WTC11 (cell line): ENCODE data around the gene YAP1. TPM values are rescaled to one million over a fixed set of nuclear protein-coding genes. Genes with fewer than 3 reads are reported as not detected.

Experiments
- ATAC-seq: fragments of 200-7000 bp; cut with Tn5 transposase; 2 replicates; pipeline ENCODE4 v1.10.0; 2021; ENCODE audit warnings: mild to moderate bottlenecking, moderate library complexity
- CTCF ChIA-PET: fragments of 300-600 bp; sonication (Branson Sonifier 250); formaldehyde crosslinking; loops from one replicate; lab custom pipeline; 2021; ENCODE audit warnings: antibody characterized with exemption; lab: Charles Lee
- POLR2A ChIA-PET: fragments of 350-600 bp; sonication (Branson Sonifier 250); formaldehyde crosslinking; loops from one replicate; lab custom pipeline; 2021; ENCODE audit warnings: antibody characterized with exemption; lab: Charles Lee
- DNase-seq: peaks from one replicate; pipeline ENCODE4 v3.0.0; 2021; ENCODE audit warnings: low spot score
- H3K27ac Mint-ChIP-seq: 2 replicates; pipeline ENCODE4 v1.8.0; 2021; ENCODE audit warnings: mixed read lengths
- H3K27me3 Mint-ChIP-seq: 2 replicates; pipeline ENCODE4 v1.8.0; 2021; ENCODE audit warnings: low read depth, mild to moderate bottlenecking, moderate library complexity, mixed read lengths
- H3K36me3 Mint-ChIP-seq: 2 replicates; pipeline ENCODE4 v1.8.0; 2021; ENCODE audit warnings: mixed read lengths
- H3K4me1 Mint-ChIP-seq: 2 replicates; pipeline ENCODE4 v1.8.0; 2022; ENCODE audit warnings: mixed read lengths
- H3K4me3 Mint-ChIP-seq: 2 replicates; pipeline ENCODE4 v1.8.0; 2021; ENCODE audit warnings: mild to moderate bottlenecking, moderate library complexity, mixed read lengths
- H3K9me3 Mint-ChIP-seq: 2 replicates; pipeline ENCODE4 v1.8.0; 2021; ENCODE audit warnings: mixed read lengths
- AR ChIP-seq: fragments of 250-450 bp; sonication (Bioruptor Pico); IDR thresholded peaks from 2 replicates; pipeline ENCODE4 v1.9.0; 2021; ENCODE audit warnings: mild to moderate bottlenecking
- CREM ChIP-seq: sonication (generic); formaldehyde crosslinking; IDR thresholded peaks from 2 replicates; pipeline ENCODE4 v1.8.1; 2022; ENCODE audit warnings: mild to moderate bottlenecking, missing genetic modification reagents, moderate library complexity
- GRHL2 ChIP-seq: fragments of 250-450 bp; sonication (Bioruptor Pico); IDR thresholded peaks from 2 replicates; pipeline ENCODE4 v1.8.0; 2022; ENCODE audit warnings: mild to moderate bottlenecking, moderate library complexity; ENCODE audit not compliant: insufficient replicate concordance, severe bottlenecking
- IRF2 ChIP-seq: sonication (generic); formaldehyde crosslinking; IDR thresholded peaks from 2 replicates; pipeline ENCODE4 v1.8.0; 2022; ENCODE audit warnings: low read depth, missing genetic modification reagents, borderline replicate concordance
- MYBL2 ChIP-seq: sonication (generic); formaldehyde crosslinking; IDR thresholded peaks from 2 replicates; pipeline ENCODE4 v1.8.1; 2023; ENCODE audit warnings: mild to moderate bottlenecking, moderate library complexity, missing genetic modification reagents
- NR3C1 ChIP-seq: sonication (generic); formaldehyde crosslinking; conservative IDR thresholded peaks from 2 replicates; pipeline ENCODE4 v1.8.1; 2023; ENCODE audit warnings: low read depth, mild to moderate bottlenecking, missing genetic modification reagents
- TEAD1 ChIP-seq: sonication (generic); formaldehyde crosslinking; IDR thresholded peaks from 2 replicates; pipeline ENCODE4 v1.8.0; 2022; ENCODE audit warnings: mild to moderate bottlenecking, missing genetic modification reagents
- ZBTB21 ChIP-seq: sonication (generic); formaldehyde crosslinking; IDR thresholded peaks from 2 replicates; pipeline ENCODE4 v1.8.1; 2023; ENCODE audit warnings: mild to moderate bottlenecking, missing genetic modification reagents, borderline replicate concordance
- ZBTB43 ChIP-seq: sonication (generic); formaldehyde crosslinking; IDR thresholded peaks from 2 replicates; pipeline ENCODE4 v1.8.1; 2023; ENCODE audit warnings: mild to moderate bottlenecking, missing genetic modification reagents
- ZNF138 ChIP-seq: sonication (generic); formaldehyde crosslinking; conservative IDR thresholded peaks from 2 replicates; pipeline ENCODE4 v1.8.1; 2022; ENCODE audit warnings: mild to moderate bottlenecking, moderate library complexity, missing genetic modification reagents
- ZNF416 ChIP-seq: fragments of 250-450 bp; sonication (Bioruptor Pico); IDR thresholded peaks from 2 replicates; pipeline ENCODE4 v1.9.0; 2021; ENCODE audit warnings: mild to moderate bottlenecking, inconsistent platforms
- ZNF423 ChIP-seq: fragments of 250-450 bp; sonication (Bioruptor Pico); IDR thresholded peaks from 2 replicates; pipeline ENCODE4 v2.1.2; 2022; ENCODE audit warnings: mild to moderate bottlenecking, moderate library complexity
- ZNF532 ChIP-seq: fragments of 250-450 bp; sonication (Bioruptor Pico); IDR thresholded peaks from 2 replicates; pipeline ENCODE4 v1.9.0; 2021; ENCODE audit warnings: mild to moderate bottlenecking, borderline replicate concordance
- ZNF671 ChIP-seq: fragments of 250-450 bp; sonication (Bioruptor Pico); IDR thresholded peaks from 2 replicates; pipeline ENCODE4 v1.8.0; 2021; ENCODE audit warnings: mild to moderate bottlenecking
- total RNA-seq: library from RNA; stranded (reverse); gene quantifications from 3 replicates; pipeline ENCODE4 v1.2.3, GENCODE V29; 2021
- TF ChIP-seq, protein P1 (sequence below): sonication (generic); formaldehyde crosslinking; IDR thresholded peaks from 2 replicates; pipeline ENCODE4 v1.8.1; 2022; ENCODE audit warnings: low read depth, missing genetic modification reagents, borderline replicate concordance
- TF ChIP-seq, protein P2 (sequence below): sonication (generic); formaldehyde crosslinking; IDR thresholded peaks from 2 replicates; pipeline ENCODE4 v1.8.1; 2022; ENCODE audit warnings: mild to moderate bottlenecking, missing genetic modification reagents, moderate library complexity, borderline replicate concordance

Gene YAP1
- total RNA-seq, 1 experiment from 2014 or later: 88.7 TPM

- H3K27ac Mint-ChIP-seq: no peak overlapping the region
- DNase-seq (no peak), ATAC-seq (no peak)
- POLR2A ChIA-PET: no interaction called here
- no peaks in the 10 kb centered on the region for H3K27me3 Mint-ChIP-seq
- no peaks in the 10 kb centered on the region for H3K36me3 Mint-ChIP-seq
- H3K4me3 Mint-ChIP-seq: no peak overlapping the region
- TF ChIP-seq NR3C1 (CRISPR knock-in tag) (no peak), ZNF532 (CRISPR knock-in tag) (no peak), ZNF423 (CRISPR knock-in tag) (no peak), ZBTB43 (CRISPR knock-in tag) (no peak), ZNF671 (CRISPR knock-in tag) (no peak), ZNF138 (CRISPR knock-in tag) (no peak), AR (no peak), ZNF416 (no peak), CREM (CRISPR knock-in tag) (no peak), IRF2 (CRISPR knock-in tag) (no peak), MYBL2 (no peak), GRHL2 (no peak), TEAD1 (CRISPR knock-in tag) (no peak), ZBTB21 (CRISPR knock-in tag) (no peak)
- TF ChIP-seq, protein P1, sequence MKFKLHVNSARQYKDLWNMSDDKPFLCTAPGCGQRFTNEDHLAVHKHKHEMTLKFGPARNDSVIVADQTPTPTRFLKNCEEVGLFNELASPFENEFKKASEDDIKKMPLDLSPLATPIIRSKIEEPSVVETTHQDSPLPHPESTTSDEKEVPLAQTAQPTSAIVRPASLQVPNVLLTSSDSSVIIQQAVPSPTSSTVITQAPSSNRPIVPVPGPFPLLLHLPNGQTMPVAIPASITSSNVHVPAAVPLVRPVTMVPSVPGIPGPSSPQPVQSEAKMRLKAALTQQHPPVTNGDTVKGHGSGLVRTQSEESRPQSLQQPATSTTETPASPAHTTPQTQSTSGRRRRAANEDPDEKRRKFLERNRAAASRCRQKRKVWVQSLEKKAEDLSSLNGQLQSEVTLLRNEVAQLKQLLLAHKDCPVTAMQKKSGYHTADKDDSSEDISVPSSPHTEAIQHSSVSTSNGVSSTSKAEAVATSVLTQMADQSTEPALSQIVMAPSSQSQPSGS (CRISPR knock-in tag): no peak
- TF ChIP-seq, protein P2, sequence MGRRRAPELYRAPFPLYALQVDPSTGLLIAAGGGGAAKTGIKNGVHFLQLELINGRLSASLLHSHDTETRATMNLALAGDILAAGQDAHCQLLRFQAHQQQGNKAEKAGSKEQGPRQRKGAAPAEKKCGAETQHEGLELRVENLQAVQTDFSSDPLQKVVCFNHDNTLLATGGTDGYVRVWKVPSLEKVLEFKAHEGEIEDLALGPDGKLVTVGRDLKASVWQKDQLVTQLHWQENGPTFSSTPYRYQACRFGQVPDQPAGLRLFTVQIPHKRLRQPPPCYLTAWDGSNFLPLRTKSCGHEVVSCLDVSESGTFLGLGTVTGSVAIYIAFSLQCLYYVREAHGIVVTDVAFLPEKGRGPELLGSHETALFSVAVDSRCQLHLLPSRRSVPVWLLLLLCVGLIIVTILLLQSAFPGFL: no peak
- H3K4me1 Mint-ChIP-seq: peaks cover 22% of the 10 kb centered on the region
- no peaks in the 10 kb centered on the region for H3K9me3 Mint-ChIP-seq
- CTCF ChIA-PET: no interaction called here
Observed at GRCh38 chr11:102240502-102240901, 130.3 kb downstream of the YAP1 start.
